GM10248 (cell line): Measurements from ENCODE around the gene TAS2R13.

Experiments
- CTCF ChIA-PET: fragments of 300-600 bp; sonication (Branson Sonifier 250); formaldehyde crosslinking; extraction: SDS; loops from one replicate; lab custom pipeline; 2021; ENCODE audit warnings: antibody characterized with exemption; lab: Yijun Ruan, JAX
- POLR2A ChIA-PET: fragments of 350-650 bp; sonication (Branson Sonifier 250); formaldehyde crosslinking; extraction: SDS; loops from one replicate; lab custom pipeline; 2020; ENCODE audit warnings: antibody characterized with exemption; lab: Yijun Ruan, JAX
- DNase-seq: peaks from one replicate; pipeline ENCODE4 v3.0.0; 2012; ENCODE audit errors: extremely low spot score
- TF ChIP-seq, protein P1 (sequence below): IDR thresholded peaks from 2 replicates; pipeline ENCODE4 v1.5.1; 2012; ENCODE audit warnings: mild to moderate bottlenecking, low read depth; ENCODE audit errors: extremely low read depth, missing control alignments, control extremely low read depth

Gene TAS2R13

DNA sequence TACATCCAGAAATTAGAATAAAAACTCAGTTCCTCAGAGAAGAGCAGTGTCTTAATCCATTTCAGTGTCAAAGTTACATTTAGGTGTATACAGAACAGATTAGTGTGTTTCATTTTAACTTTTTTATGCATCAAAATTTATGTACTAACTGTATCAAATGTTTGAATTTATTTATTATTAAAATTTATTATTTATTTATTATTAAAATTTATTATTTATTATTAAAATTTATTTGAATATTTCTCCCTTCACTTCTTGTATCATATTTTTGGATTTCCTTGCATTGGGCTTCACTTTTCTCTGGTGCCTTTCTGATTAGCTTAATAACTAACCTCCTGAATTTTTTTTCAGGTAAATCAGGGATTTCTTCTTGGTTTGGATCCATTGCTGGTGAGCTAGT is 32.0 kb upstream of the TAS2R13 start:
- DNase-seq, result no peak
- CTCF ChIA-PET, result interaction anchor here (1.3 kb wide), 1 partner anchor 12 kb away, joined by 5 read pairs; no protein-coding TSS in a partner anchor
- TF ChIP-seq, protein P1, sequence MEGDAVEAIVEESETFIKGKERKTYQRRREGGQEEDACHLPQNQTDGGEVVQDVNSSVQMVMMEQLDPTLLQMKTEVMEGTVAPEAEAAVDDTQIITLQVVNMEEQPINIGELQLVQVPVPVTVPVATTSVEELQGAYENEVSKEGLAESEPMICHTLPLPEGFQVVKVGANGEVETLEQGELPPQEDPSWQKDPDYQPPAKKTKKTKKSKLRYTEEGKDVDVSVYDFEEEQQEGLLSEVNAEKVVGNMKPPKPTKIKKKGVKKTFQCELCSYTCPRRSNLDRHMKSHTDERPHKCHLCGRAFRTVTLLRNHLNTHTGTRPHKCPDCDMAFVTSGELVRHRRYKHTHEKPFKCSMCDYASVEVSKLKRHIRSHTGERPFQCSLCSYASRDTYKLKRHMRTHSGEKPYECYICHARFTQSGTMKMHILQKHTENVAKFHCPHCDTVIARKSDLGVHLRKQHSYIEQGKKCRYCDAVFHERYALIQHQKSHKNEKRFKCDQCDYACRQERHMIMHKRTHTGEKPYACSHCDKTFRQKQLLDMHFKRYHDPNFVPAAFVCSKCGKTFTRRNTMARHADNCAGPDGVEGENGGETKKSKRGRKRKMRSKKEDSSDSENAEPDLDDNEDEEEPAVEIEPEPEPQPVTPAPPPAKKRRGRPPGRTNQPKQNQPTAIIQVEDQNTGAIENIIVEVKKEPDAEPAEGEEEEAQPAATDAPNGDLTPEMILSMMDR, result no peak
- POLR2A ChIA-PET, result no interaction called here

DNA sequence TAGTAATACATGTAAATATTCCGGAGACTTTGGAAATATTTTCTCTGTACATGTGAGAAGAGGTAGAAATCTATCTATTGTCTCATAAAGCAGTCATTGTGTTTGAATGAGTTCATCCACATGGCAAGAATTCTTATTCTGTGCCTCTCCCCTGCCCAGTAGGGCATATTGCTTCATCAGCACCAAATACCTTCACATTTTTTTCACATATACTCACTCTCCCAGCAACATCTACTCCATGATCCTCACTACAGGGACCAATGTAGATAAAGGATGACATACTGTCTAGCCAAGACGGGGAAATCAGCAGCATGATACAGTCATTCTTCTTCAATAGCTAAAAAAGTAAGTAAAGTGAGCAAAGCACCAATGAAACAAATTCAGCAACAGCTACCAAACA is 31.0 kb upstream of the TAS2R13 start:
- ChIA-PET CTCF (no interaction called here), POLR2A (no interaction called here)
- TF ChIP-seq, protein P1, result no peak
- no peak for DNase-seq

DNA sequence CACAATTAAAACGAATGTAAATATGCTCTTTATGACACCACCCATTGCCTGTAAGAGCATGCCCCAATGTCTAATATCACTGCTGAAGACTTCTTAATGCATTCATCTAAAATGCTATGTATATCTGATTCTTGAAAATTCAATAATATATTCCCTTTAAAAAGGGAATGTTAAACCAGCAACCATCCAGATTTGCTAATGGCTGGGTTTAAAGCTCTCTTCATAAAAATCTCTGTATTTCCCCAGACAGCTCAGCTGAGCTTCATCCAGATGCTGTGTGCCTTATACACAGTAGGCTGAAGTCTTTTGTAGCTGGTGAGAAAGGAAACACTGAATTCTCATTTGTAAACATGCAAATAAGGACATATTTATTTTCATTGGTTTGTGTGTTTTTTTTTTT is 29.8 kb upstream of the TAS2R13 start, which contains the start of gene TAS2R14:
Gene TAS2R14, minus strand, starts transcription at position 101 of the 400 bp plus-strand sequence. Its CDS starts 56 bp downstream, at position 45.
- no peak for DNase-seq
- CTCF ChIA-PET, result no interaction called here
- TF ChIP-seq, protein P1, result no peak
- POLR2A ChIA-PET, result no interaction called here

DNA sequence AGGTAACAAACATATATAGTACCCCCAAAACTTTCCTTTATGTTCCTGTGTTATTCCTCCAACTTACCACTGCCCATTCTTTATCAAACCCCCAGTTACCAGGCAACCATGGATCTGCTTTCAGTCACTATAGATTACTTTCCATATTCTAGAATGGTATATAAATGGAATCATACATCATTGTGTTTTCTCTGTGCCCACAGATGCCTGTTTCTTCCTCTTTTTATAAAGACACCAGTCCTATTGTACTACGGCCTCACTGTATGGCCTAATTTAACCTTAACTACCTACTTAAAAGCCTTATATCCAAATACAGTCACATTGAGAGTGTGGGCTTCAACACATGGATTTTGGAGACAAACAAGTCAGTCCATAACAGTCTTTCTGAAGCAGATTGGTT is 27.1 kb upstream of the TAS2R13 start:
- ChIA-PET POLR2A (interaction anchor here (0.7 kb wide), 1 partner anchor 644 kb away, joined by 9 read pairs; no protein-coding TSS in a partner anchor), CTCF (interaction anchor here (0.9 to 1.4 kb wide), 3 partner anchors 9 to 263 kb away, joined by 3 read pairs; no protein-coding TSS in a partner anchor)
- DNase-seq, result no peak
- TF ChIP-seq, protein P1, result no peak

DNA sequence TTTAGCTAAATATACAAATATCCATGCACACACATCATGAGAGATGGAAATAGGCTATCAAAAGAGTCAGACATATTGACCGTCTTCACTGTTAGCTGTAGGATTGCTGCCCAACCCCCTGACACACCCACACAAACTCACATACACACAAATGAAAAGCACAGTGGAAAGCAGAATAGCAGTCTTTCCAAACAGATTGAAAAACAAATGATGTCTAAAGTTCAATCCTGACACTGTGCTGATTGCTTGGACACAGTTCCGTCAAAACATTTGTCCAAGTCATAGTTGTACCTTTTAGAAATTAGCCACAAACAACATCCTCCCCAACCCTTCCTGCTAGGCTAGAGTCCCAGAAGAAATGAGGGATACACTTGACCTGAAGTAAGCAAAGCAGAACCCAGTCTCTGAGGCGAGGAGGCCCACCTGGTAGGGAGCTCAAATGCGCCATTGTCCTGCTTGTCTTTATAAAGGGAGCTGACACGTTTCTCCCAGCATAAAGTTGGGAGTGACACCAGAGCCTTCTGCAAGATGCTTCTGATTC is 19.5 kb upstream of the TAS2R13 start, which contains the start of gene PRH2:
Gene PRH2, plus strand, starts transcription at position 491 of the 541 bp plus-strand sequence. Its CDS starts 38 bp downstream, at position 529.
- TF ChIP-seq, protein P1, result no peak
- POLR2A ChIA-PET, result no interaction called here
- DNase-seq, result no peak
- CTCF ChIA-PET, result no interaction called here

DNA sequence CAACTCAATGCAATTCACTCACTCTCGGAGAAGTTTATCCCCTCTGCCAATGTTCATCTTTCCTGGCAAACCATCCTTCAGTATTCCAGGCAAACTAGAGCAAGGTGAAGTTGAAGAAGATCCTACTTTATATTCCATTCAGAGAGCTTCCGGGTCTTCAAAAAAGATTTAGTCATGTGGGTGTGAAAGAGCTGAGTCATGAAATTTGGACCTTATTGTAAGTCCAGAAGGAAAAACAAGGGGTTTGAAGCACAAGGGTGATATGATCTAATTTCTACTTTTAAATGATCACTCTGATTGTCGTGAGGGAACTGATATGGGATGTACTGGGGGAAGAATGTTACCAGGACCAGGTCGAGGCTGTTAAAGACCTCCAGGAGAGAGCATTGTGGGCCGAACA is 16.9 kb upstream of the TAS2R13 start:
- no peak for DNase-seq
- ChIA-PET CTCF (interaction anchor here (1.0 to 1.7 kb wide), 2 partner anchors 11 to 16 kb away, joined by 3 to 4 read pairs; no protein-coding TSS in a partner anchor), POLR2A (no interaction called here)
- TF ChIP-seq, protein P1, result no peak
